HFFc6 (cell line): Measurements from ENCODE around the gene AP1S1. TPM values are rescaled to one million over a fixed set of nuclear protein-coding genes. Genes with fewer than 3 reads are reported as not detected.

Experiments
- DNase-seq: peaks from one replicate; pipeline ENCODE4 v3.0.0-alpha.2; 2018
- H3K27ac Mint-ChIP-seq: 2 replicates; pipeline ENCODE4 v1.8.0; 2020; ENCODE audit warnings: mild to moderate bottlenecking, mixed read lengths
- H3K27me3 Mint-ChIP-seq: 2 replicates; pipeline ENCODE4 v1.8.0; 2021; ENCODE audit warnings: mild to moderate bottlenecking, moderate library complexity, mixed read lengths; ENCODE audit not compliant: insufficient read depth
- H3K36me3 Mint-ChIP-seq: 2 replicates; pipeline ENCODE4 v1.8.0; 2021; ENCODE audit warnings: low read depth, mixed read lengths
- H3K4me1 Mint-ChIP-seq: 2 replicates; pipeline ENCODE4 v1.8.0; 2020; ENCODE audit warnings: low read depth, mixed read lengths
- H3K4me3 Mint-ChIP-seq: 2 replicates; pipeline ENCODE4 v1.8.0; 2020; ENCODE audit warnings: mild to moderate bottlenecking, moderate library complexity, mixed read lengths
- H3K9me3 Mint-ChIP-seq: 2 replicates; pipeline ENCODE4 v1.8.0; 2020; ENCODE audit warnings: mild to moderate bottlenecking, mixed read lengths
- CTCF ChIP-seq: fragments of 200-600 bp; sonication (generic); IDR thresholded peaks from 2 replicates; pipeline ENCODE4 v1.5.0; 2021; ENCODE audit warnings: antibody characterized with exemption, mild to moderate bottlenecking
- total RNA-seq, 6 experiments: library from RNA; stranded (reverse); fragmentation: NEBNext Ultra II Directional; extraction: Animal tissue kit (Norgen Biotek cat#: 25700); gene quantifications; 2 replicates in 1 of 6; 3 replicates in 5 of 6; pipeline ENCODE4 v1.2.3, GENCODE V29; 2021

The AP1S1 gene
- total RNA-seq, 6 experiments from 2014 or later, result 154 to 176 (median 166) TPM

DNA sequence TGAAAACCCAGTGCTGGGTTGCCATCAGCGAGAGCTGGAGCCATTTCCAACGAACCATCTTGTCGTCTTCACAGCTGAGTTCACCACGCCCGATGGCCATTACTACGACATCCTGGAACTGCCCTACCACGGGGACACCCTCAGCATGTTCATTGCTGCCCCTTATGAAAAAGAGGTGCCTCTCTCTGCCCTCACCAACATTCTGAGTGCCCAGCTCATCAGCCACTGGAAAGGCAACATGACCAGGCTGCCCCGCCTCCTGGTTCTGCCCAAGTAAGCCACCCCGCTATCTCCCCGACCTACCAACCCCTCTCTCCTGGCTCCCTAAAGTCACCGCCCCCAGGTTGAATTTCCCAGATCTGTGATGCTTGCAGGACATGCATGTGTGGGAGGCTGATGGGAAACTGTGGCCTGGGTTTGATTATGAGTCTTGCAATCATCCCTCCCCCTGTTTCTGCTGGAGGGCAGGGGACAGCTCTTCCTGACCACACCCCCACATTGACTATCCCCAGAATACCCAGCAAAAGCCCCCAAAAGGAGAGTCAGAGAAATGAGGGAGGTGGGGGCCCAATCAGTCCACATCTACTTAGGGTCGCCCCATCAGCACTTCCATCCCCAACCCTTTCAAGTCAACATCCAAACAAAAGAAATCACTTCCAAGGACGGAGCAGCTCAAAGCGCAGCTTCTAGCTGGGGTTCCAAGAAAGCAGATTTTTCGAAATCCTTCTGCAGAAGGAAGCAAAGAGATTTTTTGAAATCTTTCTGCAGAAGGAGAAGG lies 20.5 kb upstream of the AP1S1 start:
- peaks cover 94% of the 10 kb centered on the region for H3K9me3 Mint-ChIP-seq
- TF ChIP-seq CTCF, result no peak
- peaks cover 97% of the 10 kb centered on the region for H3K27me3 Mint-ChIP-seq
- H3K4me1 Mint-ChIP-seq, result peaks cover 95% of the 10 kb centered on the region
- H3K36me3 Mint-ChIP-seq, result peaks cover 85% of the 10 kb centered on the region
- peak; percentile 48 for DNase-seq
- H3K4me3 Mint-ChIP-seq, result peak overlapping the region; percentile 98
- peak overlapping the region; percentile 98 for H3K27ac Mint-ChIP-seq

DNA sequence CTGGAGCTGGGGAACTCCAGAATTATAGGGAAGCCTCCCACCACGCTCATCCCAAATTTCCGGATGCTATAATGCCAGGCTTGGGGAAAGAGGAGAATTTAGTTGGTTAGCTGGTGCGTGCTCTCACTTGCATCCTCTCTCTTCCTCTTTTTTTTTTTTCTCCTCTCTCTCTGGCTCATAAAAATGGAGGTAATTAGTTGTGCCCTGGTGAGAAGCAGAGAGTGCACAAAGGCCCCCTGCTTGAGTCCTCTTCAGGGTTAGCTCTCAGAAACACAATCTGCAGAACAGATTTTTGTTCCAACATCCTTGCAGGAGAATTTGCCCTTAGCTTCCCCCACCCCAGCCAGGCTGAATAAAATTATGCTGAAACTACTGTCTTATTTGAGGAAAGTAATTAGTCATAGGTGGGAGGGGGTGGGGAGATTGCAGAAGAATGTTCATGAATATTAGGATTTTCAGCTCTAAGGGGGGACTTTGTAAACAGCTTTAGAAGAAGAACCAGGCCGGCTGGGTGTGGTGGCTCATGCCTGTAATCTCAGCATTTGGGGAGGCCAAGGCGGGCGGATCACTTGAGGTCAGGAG lies 19.8 kb upstream of the AP1S1 start:
- peak; percentile 29 for DNase-seq
- Mint-ChIP-seq H3K27ac (peak overlapping the region; percentile 98), H3K4me1 (peaks cover 97% of the 10 kb centered on the region), H3K36me3 (peaks cover 81% of the 10 kb centered on the region), H3K27me3 (peaks cover 99% of the 10 kb centered on the region), H3K9me3 (peaks cover 97% of the 10 kb centered on the region), H3K4me3 (peak overlapping the region; percentile 98)
- TF ChIP-seq CTCF, result no peak

GRCh38 chr7:101137651-101138212 lies 16.5 kb upstream of the AP1S1 start:
- no peak for DNase-seq
- H3K27ac Mint-ChIP-seq, result peak overlapping the region; percentile 98

GRCh38 chr7:101138213-101138870 lies 15.9 kb upstream of the AP1S1 start:
- peak; percentile 94 for TF ChIP-seq CTCF
- peaks cover 84% of the 10 kb centered on the region for H3K4me1 Mint-ChIP-seq
- peak; percentile 96 for DNase-seq
- H3K36me3 Mint-ChIP-seq, result peaks cover 44% of the 10 kb centered on the region
- H3K4me3 Mint-ChIP-seq, result peak overlapping the region; percentile 98
- H3K27ac Mint-ChIP-seq, result peak overlapping the region; percentile 98
- H3K27me3 Mint-ChIP-seq, result peaks cover 83% of the 10 kb centered on the region
- H3K9me3 Mint-ChIP-seq, result peaks cover 81% of the 10 kb centered on the region

More at GRCh38 chr7:101137651-101138212, 16.5 kb upstream of the AP1S1 start:
- no peak for TF ChIP-seq CTCF
- H3K9me3 Mint-ChIP-seq, result peaks cover 87% of the 10 kb centered on the region
- H3K36me3 Mint-ChIP-seq, result peaks cover 48% of the 10 kb centered on the region
- peak overlapping the region; percentile 98 for H3K4me3 Mint-ChIP-seq
- H3K27me3 Mint-ChIP-seq, result peaks cover 89% of the 10 kb centered on the region
- peaks cover 87% of the 10 kb centered on the region for H3K4me1 Mint-ChIP-seq

- peaks cover 75% of the 10 kb centered on the region for H3K4me1 Mint-ChIP-seq
- no peak for TF ChIP-seq CTCF
- H3K27ac Mint-ChIP-seq, result peak overlapping the region; percentile 98
- peaks cover 24% of the 10 kb centered on the region for H3K36me3 Mint-ChIP-seq
- H3K9me3 Mint-ChIP-seq, result peaks cover 62% of the 10 kb centered on the region
- peak overlapping the region; percentile 71 for H3K4me3 Mint-ChIP-seq
- DNase-seq, result peak; percentile 57
- peaks cover 64% of the 10 kb centered on the region for H3K27me3 Mint-ChIP-seq
Observed at GRCh38 chr7:101140339-101140699, 14.0 kb upstream of the AP1S1 start.
